GM19452 (cell line): ENCODE measurements around the gene CTPS2.

Experiments used
- ATAC-seq: cut with Tn5 transposase; IDR thresholded peaks from one replicate; pipeline ENCODE4 v1.9.1; 2021; ENCODE audit not compliant: unreplicated experiment

Gene CTPS2

GRCh38 chrX:16573781-16574180, 138.7 kb downstream of the CTPS2 start:
- ATAC-seq: no peak

DNA sequence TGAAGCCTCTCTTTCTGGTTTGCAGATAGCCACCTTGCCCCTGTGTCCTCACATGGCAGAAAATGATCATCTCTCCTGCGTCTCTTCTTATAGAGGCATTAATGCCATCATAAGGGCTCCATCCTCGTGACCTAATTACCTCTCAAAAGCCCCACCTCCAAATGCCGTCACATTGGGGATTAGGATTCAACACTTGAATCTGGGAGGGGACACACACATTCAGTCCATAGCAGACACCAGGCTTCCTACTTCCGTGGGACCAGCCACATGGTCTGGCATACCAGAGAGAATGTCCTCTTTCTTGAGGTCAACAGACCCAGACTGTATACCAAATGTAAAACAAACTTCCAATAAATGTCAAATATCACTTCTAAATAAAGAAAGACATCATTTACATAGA, 144.8 kb downstream of the CTPS2 start:
- ATAC-seq: no peak

GRCh38 chrX:16566571-16566970, 145.9 kb downstream of the CTPS2 start:
- ATAC-seq: no peak

DNA sequence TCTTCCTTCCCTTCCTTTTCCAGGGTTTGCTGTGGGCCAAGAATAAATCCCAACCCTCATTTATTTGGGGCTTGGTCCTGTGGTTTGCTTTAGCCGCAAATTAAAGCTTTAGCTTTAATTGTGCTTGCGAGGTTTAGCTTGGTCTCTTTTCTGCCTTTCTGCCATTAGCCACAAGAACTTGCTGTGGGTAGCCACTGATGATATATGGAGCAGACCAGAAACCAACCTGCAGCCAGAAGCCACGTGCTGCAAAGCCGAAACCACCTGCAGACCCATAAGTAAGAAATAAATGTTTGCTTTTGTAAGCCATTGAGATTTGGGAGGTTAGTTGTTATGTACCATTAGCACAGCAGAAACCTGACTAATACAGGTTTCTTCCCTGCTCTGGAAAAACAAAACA, 152.3 kb downstream of the CTPS2 start:
- ATAC-seq: no peak

GRCh38 chrX:16559206-16559619, 153.3 kb downstream of the CTPS2 start:
- ATAC-seq: no peak

- no peak for ATAC-seq
Measured at GRCh38 chrX:16558489-16558888, 154.0 kb downstream of the CTPS2 start.

DNA sequence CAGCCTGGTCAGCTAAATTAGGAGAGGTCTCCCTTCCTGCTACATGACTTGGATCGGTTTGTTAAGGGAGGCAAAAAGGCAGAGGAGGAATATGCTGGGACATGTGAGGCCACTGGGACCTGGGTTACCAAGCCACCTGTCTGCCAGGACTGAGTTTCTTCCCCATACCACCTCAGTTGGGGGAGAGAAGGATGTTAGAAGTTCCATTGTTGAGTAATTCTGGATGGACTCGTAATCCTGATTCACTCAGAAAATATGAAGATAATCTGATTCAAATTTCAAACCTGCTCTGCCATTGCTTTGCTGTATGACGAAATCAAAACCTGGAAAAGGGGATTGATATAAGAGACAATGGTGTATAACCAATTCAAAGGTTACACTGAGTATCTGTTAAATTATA, 159.9 kb downstream of the CTPS2 start:
- ATAC-seq: no peak

- no peak for ATAC-seq
Measured at GRCh38 chrX:16547644-16548043, 164.8 kb downstream of the CTPS2 start.

DNA sequence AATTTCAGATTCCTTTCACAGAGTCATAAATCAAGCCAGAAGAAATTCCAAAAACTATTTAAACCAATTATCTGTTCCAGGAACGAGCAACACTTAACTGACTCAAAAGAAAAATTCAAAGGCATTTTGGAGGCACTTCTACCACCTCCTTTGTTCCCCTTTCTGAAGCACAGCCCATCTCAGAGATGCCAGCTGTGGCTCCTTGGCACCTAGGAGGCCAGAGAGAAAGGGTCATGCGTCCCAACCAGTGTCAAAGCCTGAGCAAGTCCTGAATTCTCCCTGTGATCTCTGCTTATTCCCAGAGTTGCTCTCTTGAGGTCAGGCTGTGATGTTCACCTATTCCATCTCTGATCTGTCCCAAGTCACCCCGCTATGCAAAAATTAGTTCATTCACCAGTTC, 167.5 kb downstream of the CTPS2 start:
- no peak for ATAC-seq
